HG03558 (cell line): ENCODE results near the gene GRPR.

Experiments
- ATAC-seq: cut with Tn5 transposase; IDR thresholded peaks from one replicate; pipeline ENCODE4 v1.9.1; 2021; ENCODE audit warnings: moderate number of reproducible peaks; ENCODE audit not compliant: unreplicated experiment; ENCODE audit errors: extremely low read depth

Gene GRPR

DNA sequence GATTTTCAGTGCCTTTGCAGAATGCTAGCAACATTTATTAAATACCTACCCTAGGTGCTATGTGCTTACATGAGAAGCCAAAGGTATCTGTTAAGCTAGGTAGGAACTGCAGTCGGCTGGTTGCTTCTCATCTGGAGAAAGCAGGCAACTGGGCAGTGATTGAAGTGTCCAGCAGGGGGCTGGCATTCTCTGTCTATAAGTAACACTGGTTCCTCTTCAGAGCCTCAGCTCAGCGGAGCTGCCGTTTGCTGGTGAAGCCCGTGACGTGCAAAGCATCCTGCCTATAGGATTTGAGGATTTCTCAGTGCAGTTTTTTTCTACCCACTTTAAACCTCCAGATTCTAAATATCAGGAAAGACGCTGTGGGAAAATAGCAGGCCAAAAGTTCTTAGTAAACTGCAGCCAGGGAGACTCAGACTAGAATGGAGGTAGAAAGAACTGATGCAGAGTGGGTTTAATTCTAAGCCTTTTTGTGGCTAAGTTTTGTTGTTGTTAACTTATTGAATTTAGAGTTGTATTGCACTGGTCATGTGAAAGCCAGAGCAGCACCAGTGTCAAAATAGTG lies at the start of gene GRPR:
Gene GRPR (plus strand): TSS at position 344 of the 565 bp plus-strand sequence. CDS start 389 bp downstream, outside the sequence.
- ATAC-seq, result peak; percentile 37

DNA sequence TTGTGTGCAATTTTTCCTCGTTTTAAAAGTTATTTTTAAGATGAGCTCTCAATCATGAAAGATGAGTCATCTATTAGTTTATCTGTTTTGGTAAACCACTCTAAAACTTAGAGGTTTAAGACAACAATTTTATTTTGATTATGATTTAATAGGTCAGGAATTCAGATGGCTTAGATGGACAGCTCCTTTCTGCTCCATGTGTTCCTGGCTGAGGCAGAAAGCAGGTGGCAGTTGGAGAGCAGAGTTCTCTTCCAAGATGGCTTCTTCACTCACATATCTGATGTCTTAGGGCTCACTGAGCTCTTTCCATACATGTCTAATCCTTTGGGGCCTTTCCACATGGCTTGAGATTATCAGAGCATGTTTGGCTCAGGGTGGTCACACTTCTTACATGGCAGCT lies 48.3 kb upstream of the GRPR start:
- ATAC-seq, result no peak

GRCh38 chrX:16076834-16077233 lies 46.5 kb upstream of the GRPR start:
- no peak for ATAC-seq

DNA sequence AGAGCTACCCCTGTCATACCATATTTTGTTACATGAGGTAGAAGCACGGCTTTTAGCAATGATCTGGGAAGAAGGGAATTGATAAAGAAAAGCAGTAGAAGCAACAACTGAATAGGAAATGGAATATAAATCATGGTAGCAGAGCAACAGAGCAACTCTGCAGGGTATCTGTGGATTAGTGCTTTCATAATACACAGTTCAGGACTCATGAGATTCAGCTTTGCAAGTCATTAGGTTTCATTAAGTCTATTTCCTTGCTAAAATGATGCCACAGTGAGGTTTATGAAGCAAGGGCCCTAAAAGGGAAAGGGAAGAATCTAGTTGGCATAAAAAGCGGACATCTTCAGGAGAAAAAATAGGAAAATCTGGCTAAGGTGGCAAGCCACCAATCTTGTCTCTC lies 45.6 kb upstream of the GRPR start:
- ATAC-seq, result no peak

- ATAC-seq, result no peak
Observed at GRCh38 chrX:16081357-16081756, 42.0 kb upstream of the GRPR start.

GRCh38 chrX:16082470-16083085 lies 40.8 kb upstream of the GRPR start:
- ATAC-seq, result no peak

GRCh38 chrX:16087076-16087475 lies 36.3 kb upstream of the GRPR start:
- no peak for ATAC-seq

DNA sequence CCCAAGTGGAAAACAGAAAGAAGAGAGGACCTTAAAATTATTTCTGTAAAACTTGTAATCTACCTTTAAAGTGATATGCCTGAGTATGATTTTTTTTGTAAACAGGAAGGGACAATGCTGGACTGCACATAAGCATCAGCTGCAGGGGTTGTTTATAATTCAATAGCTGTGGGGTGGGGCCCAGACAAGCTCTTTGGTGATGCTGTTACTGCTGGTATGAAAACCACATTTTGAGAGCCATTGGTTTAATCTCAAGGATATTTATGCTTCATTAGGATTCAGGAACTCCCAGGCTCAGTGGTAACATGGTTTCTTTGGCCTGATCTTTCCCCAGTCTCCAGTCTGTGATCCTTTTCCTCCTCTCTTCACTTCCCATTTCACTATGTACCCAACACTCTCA lies 34.3 kb upstream of the GRPR start:
- ATAC-seq, result no peak

- ATAC-seq, result no peak
Observed at GRCh38 chrX:16096141-16096540, 27.2 kb upstream of the GRPR start.

DNA sequence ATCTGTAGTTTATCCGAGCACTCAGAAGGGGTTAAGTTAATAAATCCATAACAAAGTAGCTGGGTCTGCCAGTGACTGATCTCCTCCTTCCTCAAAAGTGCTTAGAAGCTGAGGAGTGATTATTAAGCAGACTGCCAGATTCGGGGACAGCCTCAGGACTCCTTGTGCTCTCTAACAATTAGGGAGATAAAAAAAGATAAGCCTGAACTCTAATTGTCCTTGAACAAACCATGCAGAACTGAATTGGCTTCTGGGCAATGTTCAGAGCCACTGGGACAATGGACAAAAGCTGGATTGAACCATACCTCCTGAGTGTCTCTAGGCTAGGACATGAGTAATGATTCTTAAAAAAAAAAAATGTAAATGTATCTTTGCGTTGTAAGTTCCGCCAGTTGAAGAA lies 22.7 kb upstream of the GRPR start:
- no peak for ATAC-seq

DNA sequence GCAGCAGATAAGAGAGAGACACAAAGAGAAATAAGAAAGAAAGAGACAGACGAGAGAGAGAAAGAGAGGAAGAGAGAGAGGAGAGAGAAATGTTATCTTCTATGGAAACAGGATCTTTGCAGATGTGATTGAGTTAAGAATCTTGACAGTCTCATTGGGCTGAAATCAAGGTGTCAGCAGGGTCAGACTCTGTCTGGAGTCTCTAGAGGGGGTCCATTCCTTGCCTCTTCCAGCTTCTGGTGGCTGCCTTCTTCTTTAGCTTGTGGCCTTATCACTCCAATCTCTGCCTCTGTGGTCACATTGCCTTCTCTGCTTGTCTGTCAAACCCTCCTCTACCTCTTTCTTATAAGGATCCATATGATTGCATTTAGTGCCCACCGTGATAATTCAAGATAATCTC lies 21.8 kb upstream of the GRPR start:
- ATAC-seq, result no peak

DNA sequence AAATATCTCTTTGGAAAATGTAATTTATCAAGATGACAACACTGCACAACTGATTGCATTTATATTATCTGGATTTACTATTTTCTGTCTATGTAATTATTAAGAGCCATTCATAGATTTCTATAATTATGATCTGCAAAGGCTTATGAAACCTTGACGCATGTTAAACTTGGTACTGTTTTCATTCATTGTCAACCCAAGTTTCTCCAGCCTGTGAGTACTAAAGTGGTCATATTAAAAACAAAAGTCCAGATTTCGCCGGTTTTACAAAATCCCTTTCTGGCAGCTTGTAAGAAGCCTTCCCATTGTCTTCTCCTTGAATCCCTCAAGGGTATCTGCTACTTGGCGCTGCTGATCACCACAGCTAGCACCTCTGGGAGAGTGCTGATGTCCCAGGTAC lies 19.7 kb upstream of the GRPR start:
- ATAC-seq, result no peak

GRCh38 chrX:16112428-16112827 lies 10.9 kb upstream of the GRPR start:
- no peak for ATAC-seq

GRCh38 chrX:16113978-16114565 lies 9.3 kb upstream of the GRPR start:
- ATAC-seq, result no peak

DNA sequence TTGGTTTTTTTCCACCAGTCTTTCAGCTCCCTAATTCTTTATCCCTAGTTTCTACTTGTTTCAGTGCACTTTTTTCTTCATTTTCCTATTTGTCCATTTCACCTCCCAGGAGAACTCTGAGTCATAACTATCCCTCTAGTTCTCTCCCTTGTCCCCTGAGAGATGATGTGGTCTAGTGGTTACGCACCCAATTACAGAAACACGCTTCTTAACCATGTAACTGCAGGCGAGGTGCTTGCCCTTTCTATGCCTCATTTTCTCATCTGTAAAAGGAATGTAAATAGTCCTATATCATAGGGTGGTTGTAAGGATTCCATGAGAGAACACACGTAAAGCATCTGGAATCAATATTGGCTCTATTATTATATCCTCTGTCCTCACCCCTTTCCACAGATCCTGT lies 8.8 kb upstream of the GRPR start:
- no peak for ATAC-seq

GRCh38 chrX:16119353-16120220 lies 3.8 kb upstream of the GRPR start:
- ATAC-seq, result peak; percentile 80

DNA sequence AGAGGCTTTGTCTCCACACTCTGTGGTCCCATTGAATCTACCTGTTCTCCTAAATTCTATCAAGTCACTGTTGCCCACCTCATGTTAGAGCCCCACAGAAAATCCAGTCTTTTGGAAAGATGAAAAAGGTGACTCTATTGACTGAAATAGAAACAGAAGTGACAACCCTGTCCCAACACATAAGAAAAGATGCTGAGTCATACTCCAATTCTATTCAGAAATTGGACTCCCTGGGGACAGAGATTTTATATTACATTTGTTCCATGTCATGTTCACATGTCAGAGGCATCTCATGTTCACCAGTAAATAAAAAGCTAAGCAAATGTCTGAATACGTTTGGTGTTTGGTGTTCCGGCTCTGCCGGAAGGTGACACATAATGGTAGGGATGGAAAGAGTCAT lies 2.9 kb upstream of the GRPR start:
- ATAC-seq, result no peak

DNA sequence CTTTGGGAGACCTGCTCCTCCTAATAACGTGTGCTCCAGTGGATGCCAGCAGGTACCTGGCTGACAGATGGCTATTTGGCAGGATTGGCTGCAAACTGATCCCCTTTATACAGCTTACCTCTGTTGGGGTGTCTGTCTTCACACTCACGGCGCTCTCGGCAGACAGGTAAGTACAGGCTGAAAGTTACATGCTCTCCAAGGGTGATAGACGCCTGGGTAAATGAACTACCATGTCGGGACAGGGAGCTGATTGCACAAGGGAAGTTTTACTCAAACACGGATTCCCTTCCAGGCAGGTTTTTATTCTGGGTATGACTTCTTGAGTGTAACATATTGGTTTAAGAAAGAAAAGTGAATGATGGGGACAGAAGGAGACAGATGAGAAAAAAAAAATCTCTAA lies 836 bp downstream of the GRPR start:
- no peak for ATAC-seq

GRCh38 chrX:16125520-16126149 lies 2.3 kb downstream of the GRPR start:
- ATAC-seq, result no peak

DNA sequence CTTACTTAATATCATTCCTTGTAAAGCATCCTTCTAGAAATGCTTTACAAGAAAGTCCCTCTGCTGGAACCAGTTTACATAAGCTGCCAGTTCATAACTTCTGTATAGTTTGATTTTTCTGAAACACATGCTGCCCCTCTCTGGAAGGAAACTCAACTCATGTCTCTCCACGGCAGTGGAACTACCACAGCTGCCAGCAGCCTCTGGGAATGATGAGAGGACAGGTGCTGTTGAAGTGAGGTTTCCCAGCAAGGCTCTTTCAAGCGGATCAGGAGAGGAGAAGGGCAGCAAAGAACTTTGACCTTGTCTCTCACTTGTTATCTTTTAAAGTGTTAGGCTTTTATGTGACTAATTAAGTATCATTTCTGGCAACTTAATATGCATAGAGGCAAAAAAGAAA lies 7.3 kb downstream of the GRPR start:
- no peak for ATAC-seq

- no peak for ATAC-seq
Observed at GRCh38 chrX:16134936-16135335, 11.6 kb downstream of the GRPR start.
